CD4-positive, alpha-beta T cell treated with Interleukin-4 for 4 hours (primary cell): ENCODE measurements around the gene RNASE7.
"Not testable (repeated sequence)": the region's sequence is repeated elsewhere in the genome, so short reads cannot be mapped to it uniquely, and the experiment has no call there.

ENCODE experiments used
- DNase-seq: peaks from one replicate; pipeline ENCODE4 v3.0.0-alpha.2; 2020

RNASE7 gene

GRCh38 chr14:21041676-21042433 lies at the start of gene RNASE7:
RNASE7 (plus strand) TSS chr14:21042362; CDS start chr14:21042993, 631 bp downstream.
- DNase-seq = no peak

- no peak for DNase-seq
Measured at GRCh38 chr14:20996521-20996920, 45.6 kb upstream of the RNASE7 start.

- DNase-seq = no peak
Measured at GRCh38 chr14:20997115-20997514, 45.0 kb upstream of the RNASE7 start.

GRCh38 chr14:20997564-20997963 lies 44.6 kb upstream of the RNASE7 start:
- no peak for DNase-seq

GRCh38 chr14:20998139-20998538 lies 44.0 kb upstream of the RNASE7 start:
- no peak for DNase-seq

GRCh38 chr14:20998674-20999366 lies 43.3 kb upstream of the RNASE7 start, which contains the start of gene SLC39A2:
SLC39A2 (plus strand) TSS chr14:20999293; CDS start chr14:20999447, 154 bp downstream.
- DNase-seq = no peak

- no peak for DNase-seq
Measured at GRCh38 chr14:20999591-20999990, 42.6 kb upstream of the RNASE7 start.

GRCh38 chr14:21001218-21001617 lies 40.9 kb upstream of the RNASE7 start:
- DNase-seq = no peak

- DNase-seq = no peak
Measured at GRCh38 chr14:21003788-21004346, 38.3 kb upstream of the RNASE7 start.

GRCh38 chr14:21009721-21010120 lies 32.4 kb upstream of the RNASE7 start:
- not testable (repeated sequence) for DNase-seq

- DNase-seq = no peak
Measured at GRCh38 chr14:21011136-21011535, 31.0 kb upstream of the RNASE7 start.

GRCh38 chr14:21014761-21015190 lies 27.4 kb upstream of the RNASE7 start:
- peak; percentile 78 for DNase-seq

- no peak for DNase-seq
Measured at GRCh38 chr14:21015312-21015711, 26.9 kb upstream of the RNASE7 start.

- DNase-seq = no peak
Measured at GRCh38 chr14:21016413-21017190, 25.6 kb upstream of the RNASE7 start.

- DNase-seq = no peak
Measured at GRCh38 chr14:21017528-21018245, 24.5 kb upstream of the RNASE7 start.

GRCh38 chr14:21018286-21018685 lies 23.9 kb upstream of the RNASE7 start:
- DNase-seq = no peak

GRCh38 chr14:21018781-21019180 lies 23.4 kb upstream of the RNASE7 start:
- DNase-seq = no peak

GRCh38 chr14:21019366-21019765 lies 22.8 kb upstream of the RNASE7 start:
- no peak for DNase-seq

GRCh38 chr14:21020977-21021545 lies 21.1 kb upstream of the RNASE7 start:
- DNase-seq = no peak

- DNase-seq = no peak
Measured at GRCh38 chr14:21022686-21023085, 19.5 kb upstream of the RNASE7 start.

- DNase-seq = no peak
Measured at GRCh38 chr14:21023174-21023573, 19.0 kb upstream of the RNASE7 start.
